ENCODE results near the gene PACSIN3.

The PACSIN3 gene

DNA sequence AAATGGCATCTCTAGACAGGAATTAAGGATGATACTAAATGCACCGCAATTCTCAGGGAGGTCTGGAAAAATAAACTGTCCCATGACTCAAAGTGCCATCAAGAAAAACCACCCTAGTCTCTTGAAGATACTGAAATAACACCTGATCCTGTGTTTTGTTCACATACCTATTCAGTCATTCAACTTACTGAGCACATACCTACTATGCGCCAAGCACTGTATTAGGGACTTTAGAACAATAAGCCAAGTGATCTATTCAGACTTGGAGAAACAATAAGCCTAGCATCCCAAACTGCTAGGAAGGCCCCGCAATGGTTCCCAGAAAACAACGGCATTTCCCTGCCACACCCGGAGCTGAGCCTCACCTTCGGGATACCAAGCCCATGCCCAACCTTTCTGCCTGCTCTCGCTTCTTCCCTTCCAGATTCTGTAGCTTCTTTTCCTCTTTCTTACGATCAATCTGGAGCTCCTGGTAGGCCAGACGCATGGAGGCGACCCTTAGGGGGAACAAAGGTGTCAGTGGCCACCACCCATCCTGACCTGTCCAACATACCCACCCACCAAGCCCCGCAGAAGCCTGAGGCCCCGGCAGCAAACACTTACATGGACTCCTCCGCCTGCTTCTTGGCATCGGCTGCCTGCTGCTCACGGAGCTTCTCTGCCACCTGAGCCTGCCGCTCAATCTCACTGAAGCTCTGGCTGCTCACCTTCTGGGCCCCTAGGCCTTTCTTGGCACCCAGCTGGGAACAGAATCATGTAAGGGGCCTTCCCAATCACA lies 15.0 kb downstream of the PACSIN3 start:
- Histone ChIP-seq H4K20me1 (ENCODE audit: insufficient read depth, low read length) (no peaks in the 10 kb centered on the region), H3K4me2 (ENCODE audit: low read depth, low read length) (no peak overlapping the region), H3K9ac (ENCODE audit: low read length) (no peak overlapping the region), H3K4me1 (ENCODE audit: low read length) (peaks cover 10% of the 10 kb centered on the region), H3K36me3 (replicated peaks; ENCODE audit: insufficient read depth, low read length) (peaks cover 10% of the 10 kb centered on the region), H3K9me2 (replicated peaks; ENCODE audit: insufficient read depth, low read length) (no peaks in the 10 kb centered on the region), H3F3A (ENCODE audit: insufficient read depth, low read length) (no peaks in the 10 kb centered on the region), H3K4me3 (ENCODE audit: low read length) (no peak overlapping the region), H2AFZ (ENCODE audit: low read length) (no peak overlapping the region), H3K9me3 (replicated peaks; ENCODE audit: insufficient read depth, low read length) (no peaks in the 10 kb centered on the region), H3K27ac (ENCODE audit: low read length) (no peak overlapping the region), H3K79me2 (ENCODE audit: low read length) (peaks cover 94% of the 10 kb centered on the region), H3K27me3 (replicated peaks; ENCODE audit: insufficient read depth, low read length) (no peaks in the 10 kb centered on the region)
- no peak for TF ChIP-seq EZH2phosphoT487 (IDR thresholded peaks at IDR 0.05; ENCODE audit: low read length)
- TF ChIP-seq, protein P1, sequence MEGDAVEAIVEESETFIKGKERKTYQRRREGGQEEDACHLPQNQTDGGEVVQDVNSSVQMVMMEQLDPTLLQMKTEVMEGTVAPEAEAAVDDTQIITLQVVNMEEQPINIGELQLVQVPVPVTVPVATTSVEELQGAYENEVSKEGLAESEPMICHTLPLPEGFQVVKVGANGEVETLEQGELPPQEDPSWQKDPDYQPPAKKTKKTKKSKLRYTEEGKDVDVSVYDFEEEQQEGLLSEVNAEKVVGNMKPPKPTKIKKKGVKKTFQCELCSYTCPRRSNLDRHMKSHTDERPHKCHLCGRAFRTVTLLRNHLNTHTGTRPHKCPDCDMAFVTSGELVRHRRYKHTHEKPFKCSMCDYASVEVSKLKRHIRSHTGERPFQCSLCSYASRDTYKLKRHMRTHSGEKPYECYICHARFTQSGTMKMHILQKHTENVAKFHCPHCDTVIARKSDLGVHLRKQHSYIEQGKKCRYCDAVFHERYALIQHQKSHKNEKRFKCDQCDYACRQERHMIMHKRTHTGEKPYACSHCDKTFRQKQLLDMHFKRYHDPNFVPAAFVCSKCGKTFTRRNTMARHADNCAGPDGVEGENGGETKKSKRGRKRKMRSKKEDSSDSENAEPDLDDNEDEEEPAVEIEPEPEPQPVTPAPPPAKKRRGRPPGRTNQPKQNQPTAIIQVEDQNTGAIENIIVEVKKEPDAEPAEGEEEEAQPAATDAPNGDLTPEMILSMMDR (IDR thresholded peaks at IDR 0.05; ENCODE audit: low read length): no peak
- no peak for TF ChIP-seq EZH2 (optimal IDR thresholded peaks at IDR 0.05; ENCODE audit: low read depth, low read length)
- no peak for DNase-seq

DNA sequence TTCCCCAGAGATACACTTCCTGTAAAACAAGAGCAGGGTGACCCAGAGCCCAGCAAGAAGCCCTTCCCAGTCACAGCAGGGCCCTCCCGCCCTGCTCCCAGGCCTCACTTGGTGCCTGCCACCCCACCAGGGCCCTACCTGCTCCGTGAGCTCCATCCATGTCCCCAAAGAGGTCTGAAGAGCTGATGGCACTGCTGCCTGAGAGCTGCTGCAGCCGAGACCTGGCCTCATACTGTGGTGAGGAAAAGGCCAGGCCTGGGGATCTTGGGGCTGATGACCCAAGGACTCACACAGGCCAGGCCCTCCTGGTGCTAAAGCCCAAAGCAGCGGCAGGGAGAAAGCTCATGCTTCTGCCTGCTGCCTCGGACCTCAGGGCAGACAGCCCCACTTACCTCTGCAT lies 19.9 kb downstream of the PACSIN3 start:
- Histone ChIP-seq H2AFZ (ENCODE audit: low read length) (no peak overlapping the region), H3F3A (ENCODE audit: insufficient read depth, low read length) (no peaks in the 10 kb centered on the region), H3K4me2 (ENCODE audit: low read depth, low read length) (no peak overlapping the region), H3K9ac (ENCODE audit: low read length) (no peak overlapping the region), H3K9me2 (replicated peaks; ENCODE audit: insufficient read depth, low read length) (no peaks in the 10 kb centered on the region), H3K27ac (ENCODE audit: low read length) (no peak overlapping the region), H3K36me3 (replicated peaks; ENCODE audit: insufficient read depth, low read length) (peaks cover 6% of the 10 kb centered on the region), H3K4me1 (ENCODE audit: low read length) (no peaks in the 10 kb centered on the region), H3K9me3 (replicated peaks; ENCODE audit: insufficient read depth, low read length) (no peaks in the 10 kb centered on the region), H3K27me3 (replicated peaks; ENCODE audit: insufficient read depth, low read length) (no peaks in the 10 kb centered on the region), H3K79me2 (ENCODE audit: low read length) (peaks cover 48% of the 10 kb centered on the region), H4K20me1 (ENCODE audit: insufficient read depth, low read length) (no peaks in the 10 kb centered on the region), H3K4me3 (ENCODE audit: low read length) (no peak overlapping the region)
- TF ChIP-seq, protein P1 (IDR thresholded peaks at IDR 0.05; ENCODE audit: low read length): no peak
- TF ChIP-seq EZH2phosphoT487 (IDR thresholded peaks at IDR 0.05; ENCODE audit: low read length) (no peak), EZH2 (optimal IDR thresholded peaks at IDR 0.05; ENCODE audit: low read depth, low read length) (no peak)
- no peak for DNase-seq

- no peak for DNase-seq
- no peak overlapping the region for H2AFZ ChIP-seq (ENCODE audit: low read length)
- H3K4me1 ChIP-seq (ENCODE audit: low read length): no peaks in the 10 kb centered on the region
- no peaks in the 10 kb centered on the region for H3K27me3 ChIP-seq (replicated peaks; ENCODE audit: insufficient read depth, low read length)
- no peak overlapping the region for H3K27ac ChIP-seq (ENCODE audit: low read length)
- peaks cover 38% of the 10 kb centered on the region for H3K79me2 ChIP-seq (ENCODE audit: low read length)
- H3K4me3 ChIP-seq (ENCODE audit: low read length): no peak overlapping the region
- TF ChIP-seq EZH2phosphoT487 (IDR thresholded peaks at IDR 0.05; ENCODE audit: low read length) (no peak), EZH2 (optimal IDR thresholded peaks at IDR 0.05; ENCODE audit: low read depth, low read length) (no peak)
- TF ChIP-seq, protein P1 (IDR thresholded peaks at IDR 0.05; ENCODE audit: low read length): no peak
- no peak overlapping the region for H3K4me2 ChIP-seq (ENCODE audit: low read depth, low read length)
- H3K9ac ChIP-seq (ENCODE audit: low read length): no peak overlapping the region
- no peaks in the 10 kb centered on the region for H3K9me2 ChIP-seq (replicated peaks; ENCODE audit: insufficient read depth, low read length)
- peaks cover 6% of the 10 kb centered on the region for H3K36me3 ChIP-seq (replicated peaks; ENCODE audit: insufficient read depth, low read length)
- H4K20me1 ChIP-seq (ENCODE audit: insufficient read depth, low read length): no peaks in the 10 kb centered on the region
- H3K9me3 ChIP-seq (replicated peaks; ENCODE audit: insufficient read depth, low read length): no peaks in the 10 kb centered on the region
- 0 out of 2 replicates have a peak, but pooled peaks cover 5% of the 10 kb centered on the region for H3F3A ChIP-seq (ENCODE audit: insufficient read depth, low read length)
These were observed 20.9 kb downstream of the PACSIN3 start for GRCh38 chr11:47165253-47165840.

All from MM.1S (cell line).